Central memory CD4-positive, alpha-beta T cell (primary cell): ENCODE data around the gene LLGL1.
A peak's percentile ranks its signal among the peaks of the same experiment; 100 is the strongest.

Source experiments
- DNase-seq: peaks from one replicate; pipeline ENCODE4 v3.0.0; 2022
- total RNA-seq, 3 experiments: gene quantifications; one replicate each; lab custom pipeline; 2026; lab: John Stamatoyannopoulos, UW

Gene LLGL1
- total RNA-seq = 40.7 to 55.2 (median 47.1) reads per million in 3 experiments

GRCh38 chr17:18225121-18225641, at the start of gene LLGL1:
TSS of gene LLGL1 (plus strand) at chr17:18225635. CDS start at chr17:18225683, 48 bp downstream.
- peak; percentile 95 for DNase-seq

DNA sequence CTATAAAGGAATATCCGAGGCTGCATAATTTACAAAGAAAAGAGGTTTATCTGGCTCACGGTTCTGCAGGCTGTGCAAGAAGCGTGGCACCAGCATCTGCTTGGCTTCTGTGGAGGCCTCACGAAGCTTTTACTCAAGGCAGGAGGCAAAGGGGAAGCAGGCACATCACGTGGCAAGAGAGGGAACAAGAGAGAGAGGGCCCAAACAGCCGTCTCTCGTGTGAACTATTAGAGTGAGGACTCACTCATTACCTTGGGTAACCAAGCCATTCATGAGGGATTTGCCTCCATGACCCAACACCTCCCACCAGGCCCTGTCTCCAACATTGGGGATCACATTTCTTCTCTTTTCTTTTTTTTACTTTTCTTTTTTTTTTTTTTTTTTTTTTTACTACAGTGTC, 49.3 kb upstream of the LLGL1 start:
- no peak for DNase-seq

DNA sequence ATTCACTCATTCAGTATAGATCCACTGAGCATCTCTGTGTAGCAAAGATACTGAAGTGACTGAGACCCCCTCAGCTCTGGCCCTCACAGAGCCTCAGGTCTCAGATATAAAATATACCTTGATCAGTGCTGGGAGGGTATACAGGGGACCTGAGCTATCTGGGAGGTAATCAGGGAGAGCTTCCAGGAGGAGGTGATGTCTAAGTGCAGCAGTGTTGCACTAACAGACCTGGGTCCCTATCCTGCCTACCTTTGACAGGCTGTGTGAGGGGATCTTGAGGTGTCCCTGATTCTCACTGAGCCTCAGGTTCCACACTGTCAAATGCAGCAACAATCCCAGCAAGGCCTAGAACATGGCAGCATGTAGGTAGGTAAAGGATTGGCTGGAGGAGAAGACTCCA, 48.3 kb upstream of the LLGL1 start:
- DNase-seq = no peak

DNA sequence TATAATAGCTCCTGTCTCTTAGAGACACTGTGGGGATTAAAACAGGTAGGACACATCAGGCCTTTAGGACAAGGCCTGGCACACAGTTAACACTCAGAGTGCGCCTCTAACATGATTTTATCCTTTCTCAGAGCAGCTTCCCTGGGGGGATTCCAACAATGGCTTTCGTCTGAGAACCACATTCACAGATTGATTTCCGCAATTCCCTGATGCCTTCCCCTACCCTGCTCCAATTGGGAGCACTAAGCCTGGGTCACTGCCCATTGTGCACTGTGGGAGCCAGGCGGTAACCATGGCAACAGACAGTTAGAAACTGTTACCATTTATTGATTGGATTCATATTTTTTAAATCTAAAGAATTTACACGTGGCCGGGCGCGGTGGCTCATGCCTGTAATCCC, 47.7 kb upstream of the LLGL1 start:
- DNase-seq = no peak

- DNase-seq = no peak
Measured at GRCh38 chr17:18179196-18179595, 46.2 kb upstream of the LLGL1 start.

DNA sequence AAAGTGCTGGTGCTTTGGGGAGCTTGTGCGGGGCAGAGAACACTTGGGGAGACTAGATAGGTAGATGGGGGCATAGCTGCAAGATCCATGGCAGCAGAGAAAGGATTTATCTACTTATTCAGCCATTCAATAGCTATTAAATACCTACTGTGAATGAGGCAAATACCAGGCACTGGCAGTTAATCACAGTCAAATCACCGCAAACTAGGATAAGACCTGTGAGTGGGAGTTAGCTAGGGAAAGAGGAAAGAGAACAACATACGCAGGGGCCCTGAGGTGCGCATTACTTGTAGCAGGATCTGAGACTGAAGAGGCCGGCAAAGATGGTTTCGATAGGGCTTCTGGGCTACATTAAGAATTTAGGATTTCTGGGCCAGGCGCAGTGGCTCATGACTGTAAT, 45.6 kb upstream of the LLGL1 start:
- DNase-seq = no peak

DNA sequence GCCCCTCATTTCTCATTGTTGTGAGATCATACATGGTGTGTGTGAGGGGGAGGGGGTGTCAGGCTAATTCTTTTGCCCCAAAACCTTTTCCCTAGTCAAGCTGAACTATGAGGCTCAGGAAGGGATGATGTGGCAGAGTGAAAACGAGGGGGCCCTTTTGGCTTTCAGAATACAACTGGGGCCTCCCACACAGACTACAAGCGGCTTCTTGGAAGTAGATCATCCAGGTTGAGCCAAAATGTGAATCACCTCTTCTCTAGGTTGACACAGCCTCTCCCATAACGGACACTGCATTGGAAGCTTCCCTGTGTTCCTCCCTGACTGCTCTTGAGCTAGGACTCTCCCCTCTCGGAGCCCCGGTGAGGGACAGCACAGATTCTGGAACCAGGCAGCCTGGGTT, 44.1 kb upstream of the LLGL1 start:
- DNase-seq = no peak

- DNase-seq = no peak
Measured at GRCh38 chr17:18182110-18182977, 43.1 kb upstream of the LLGL1 start.

GRCh38 chr17:18182978-18183333, 42.5 kb upstream of the LLGL1 start:
- no peak for DNase-seq

- peak; percentile 98 for DNase-seq
Measured at GRCh38 chr17:18183334-18184142, 41.9 kb upstream of the LLGL1 start, which contains the start of gene ALKBH5. TSS of gene ALKBH5 (plus strand) at chr17:18183828. CDS start at chr17:18184244, 416 bp downstream.

- peak; percentile 78 for DNase-seq
Measured at GRCh38 chr17:18184143-18185031, 41.0 kb upstream of the LLGL1 start.

GRCh38 chr17:18185391-18185790, 40.0 kb upstream of the LLGL1 start:
- DNase-seq = no peak

- no peak for DNase-seq
Measured at GRCh38 chr17:18185832-18186626, 39.4 kb upstream of the LLGL1 start.

GRCh38 chr17:18186627-18186982, 38.8 kb upstream of the LLGL1 start:
- no peak for DNase-seq

GRCh38 chr17:18187226-18187625, 38.2 kb upstream of the LLGL1 start:
- no peak for DNase-seq

GRCh38 chr17:18187821-18188761, 37.3 kb upstream of the LLGL1 start:
- DNase-seq = no peak

- DNase-seq = no peak
Measured at GRCh38 chr17:18190628-18191235, 34.7 kb upstream of the LLGL1 start.

DNA sequence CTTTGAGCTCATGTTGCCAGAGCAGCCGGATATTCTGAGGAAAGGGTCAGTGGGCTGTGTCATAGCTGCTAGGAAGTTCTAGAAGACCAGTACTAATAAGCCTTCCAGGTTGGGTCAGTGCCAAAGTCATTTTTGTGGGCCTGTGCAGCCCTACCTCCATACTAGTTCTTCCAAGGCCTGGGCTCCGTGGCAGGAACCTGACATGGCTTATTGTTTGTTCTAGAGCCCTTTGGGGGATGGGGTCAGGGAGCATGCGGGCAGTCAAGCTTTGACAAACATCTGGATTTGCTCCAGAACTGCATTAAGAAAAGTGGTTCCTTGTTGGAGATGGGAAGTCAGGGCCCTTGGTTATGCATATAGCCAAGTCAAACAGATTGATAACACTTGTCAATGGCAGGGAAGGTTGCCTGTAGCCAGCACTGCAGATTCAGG, 34.2 kb upstream of the LLGL1 start:
- DNase-seq = no peak

DNA sequence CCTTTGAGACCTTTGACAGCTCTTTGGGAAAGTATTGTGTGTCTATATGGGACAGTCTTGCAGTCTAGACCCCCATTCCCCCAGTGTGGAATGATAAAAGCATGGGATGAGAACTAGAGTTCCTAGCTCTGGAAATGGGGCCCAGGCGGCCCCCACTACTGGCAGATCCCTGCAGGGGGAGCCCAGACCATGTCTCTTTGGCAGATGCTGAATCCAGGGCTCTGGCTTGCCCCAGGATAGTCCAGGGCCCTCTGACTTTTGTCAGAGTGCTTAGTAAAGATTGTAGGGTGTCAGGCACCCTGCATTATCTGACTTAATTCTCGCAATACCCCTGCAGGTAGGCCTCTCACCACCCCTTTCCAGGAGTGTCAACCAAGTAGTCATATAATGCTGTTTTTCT, 33.5 kb upstream of the LLGL1 start:
- no peak for DNase-seq

DNA sequence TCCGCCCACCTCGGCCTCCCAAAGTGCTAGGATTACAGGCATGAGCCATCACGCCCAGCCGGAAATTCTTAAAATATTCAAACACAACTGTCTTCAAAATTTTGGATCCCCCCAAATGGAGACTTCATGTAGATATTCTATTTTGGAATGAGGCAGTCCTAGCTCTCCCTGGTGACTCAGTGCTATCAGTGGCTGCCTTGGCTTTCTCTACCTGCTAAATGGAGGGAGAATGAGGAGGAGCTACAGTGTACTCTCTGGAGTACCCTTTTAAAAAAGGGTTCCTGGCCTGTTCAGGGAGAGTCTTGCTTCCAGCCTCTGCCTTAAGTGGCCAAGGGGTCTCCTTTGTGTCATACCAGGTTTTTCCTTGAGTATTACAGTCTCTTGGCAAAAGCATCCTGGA, 31.0 kb upstream of the LLGL1 start:
- no peak for DNase-seq
